ENCODE measurements around the gene KIAA2012. TPM values are rescaled to one million over a fixed set of nuclear protein-coding genes. Genes with fewer than 3 reads are reported as not detected.
A peak's percentile ranks its signal among the peaks of the same experiment; 100 is the strongest.

The KIAA2012 gene
- total and polyA plus RNA-seq, 4 donors, result under 0.01 to 0.61 (median 0.42) TPM

DNA sequence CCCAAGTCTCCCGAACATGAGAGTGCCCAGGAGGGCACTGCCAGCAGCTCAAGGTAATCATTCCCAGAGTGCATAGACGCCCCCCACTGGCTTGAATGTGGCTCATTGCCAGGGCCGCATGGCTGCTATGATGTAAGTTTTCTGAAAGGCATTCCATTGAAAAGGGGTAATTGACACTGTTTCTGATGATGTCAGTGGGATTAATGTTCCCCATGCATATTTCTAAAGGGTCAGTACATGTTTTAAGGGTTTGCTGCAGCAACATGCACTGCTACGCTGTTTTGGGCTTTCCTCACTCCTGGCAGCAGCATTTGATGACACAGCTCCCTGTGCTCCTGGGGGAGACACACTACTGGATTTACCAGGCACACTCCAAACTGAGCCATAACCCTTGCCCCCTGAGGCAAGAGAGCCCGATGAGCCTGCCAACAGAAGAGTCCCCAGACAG is 36.7 kb downstream of the KIAA2012 start:
- peaks cover 3 to 24% (median 14%) of the 10 kb centered on the region in 4 donors for H3K4me1 ChIP-seq (ENCODE audit: control insufficient read depth in 4 of 4, insufficient read depth in 4 of 4, low read length in 3 of 4)
- TF ChIP-seq JUND (IDR thresholded peaks at IDR 0.05), result peak in 1 of 2 donors; percentile 34
- TF ChIP-seq HNF4A (conservative IDR thresholded peaks at IDR 0.05), result peak; percentile 31 to 70
- TF ChIP-seq, protein P1, sequence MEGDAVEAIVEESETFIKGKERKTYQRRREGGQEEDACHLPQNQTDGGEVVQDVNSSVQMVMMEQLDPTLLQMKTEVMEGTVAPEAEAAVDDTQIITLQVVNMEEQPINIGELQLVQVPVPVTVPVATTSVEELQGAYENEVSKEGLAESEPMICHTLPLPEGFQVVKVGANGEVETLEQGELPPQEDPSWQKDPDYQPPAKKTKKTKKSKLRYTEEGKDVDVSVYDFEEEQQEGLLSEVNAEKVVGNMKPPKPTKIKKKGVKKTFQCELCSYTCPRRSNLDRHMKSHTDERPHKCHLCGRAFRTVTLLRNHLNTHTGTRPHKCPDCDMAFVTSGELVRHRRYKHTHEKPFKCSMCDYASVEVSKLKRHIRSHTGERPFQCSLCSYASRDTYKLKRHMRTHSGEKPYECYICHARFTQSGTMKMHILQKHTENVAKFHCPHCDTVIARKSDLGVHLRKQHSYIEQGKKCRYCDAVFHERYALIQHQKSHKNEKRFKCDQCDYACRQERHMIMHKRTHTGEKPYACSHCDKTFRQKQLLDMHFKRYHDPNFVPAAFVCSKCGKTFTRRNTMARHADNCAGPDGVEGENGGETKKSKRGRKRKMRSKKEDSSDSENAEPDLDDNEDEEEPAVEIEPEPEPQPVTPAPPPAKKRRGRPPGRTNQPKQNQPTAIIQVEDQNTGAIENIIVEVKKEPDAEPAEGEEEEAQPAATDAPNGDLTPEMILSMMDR (IDR thresholded peaks at IDR 0.05; ENCODE audit: low read depth, low read length, missing input control), result no peak
- TF ChIP-seq EGR1 (IDR thresholded peaks at IDR 0.05; ENCODE audit: low read depth in 2 of 2), result no peak
- peak; percentile 11 for TF ChIP-seq SP1 (IDR thresholded peaks at IDR 0.05)
- TF ChIP-seq RAD21 (IDR thresholded peaks at IDR 0.05), result peak in 1 of 2 donors; percentile 17
- TF ChIP-seq, protein P2, sequence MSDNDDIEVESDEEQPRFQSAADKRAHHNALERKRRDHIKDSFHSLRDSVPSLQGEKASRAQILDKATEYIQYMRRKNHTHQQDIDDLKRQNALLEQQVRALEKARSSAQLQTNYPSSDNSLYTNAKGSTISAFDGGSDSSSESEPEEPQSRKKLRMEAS (IDR thresholded peaks at IDR 0.05), result no peak
- peak in 1 of 2 donors; percentile 52 for TF ChIP-seq RXRA (IDR thresholded peaks at IDR 0.05)
- peak; percentile 34 for TF ChIP-seq NR2F2 (IDR thresholded peaks at IDR 0.05)
- no peak for DNase-seq (ENCODE audit: low spot score)
- H3K27ac ChIP-seq (ENCODE audit: low read depth in 1 of 2, low read length in 2 of 2), result no peak overlapping the region
- no peak overlapping the region for H3K9ac ChIP-seq (ENCODE audit: low read depth in 1 of 2, low read length in 2 of 2)
- no peaks in the 10 kb centered on the region for H3K36me3 ChIP-seq (ENCODE audit: control insufficient read depth in 4 of 4, insufficient read depth in 3 of 4, low read depth in 1 of 4, low read length in 3 of 4)
- H3K27me3 ChIP-seq (ENCODE audit: control insufficient read depth in 4 of 4, insufficient read depth in 4 of 4, low read length in 3 of 4), result peaks cover 0 to 3% (median 0%) of the 10 kb centered on the region in 4 donors
- H3K4me3 ChIP-seq (ENCODE audit: low read depth in 1 of 3, low read length in 3 of 3), result no peak overlapping the region
- no peaks in the 10 kb centered on the region for H3K9me3 ChIP-seq (ENCODE audit: control insufficient read depth in 4 of 4, low read length in 3 of 4)
- 36% methylated on average over 5 of the region's 5 CpGs for WGBS

DNA sequence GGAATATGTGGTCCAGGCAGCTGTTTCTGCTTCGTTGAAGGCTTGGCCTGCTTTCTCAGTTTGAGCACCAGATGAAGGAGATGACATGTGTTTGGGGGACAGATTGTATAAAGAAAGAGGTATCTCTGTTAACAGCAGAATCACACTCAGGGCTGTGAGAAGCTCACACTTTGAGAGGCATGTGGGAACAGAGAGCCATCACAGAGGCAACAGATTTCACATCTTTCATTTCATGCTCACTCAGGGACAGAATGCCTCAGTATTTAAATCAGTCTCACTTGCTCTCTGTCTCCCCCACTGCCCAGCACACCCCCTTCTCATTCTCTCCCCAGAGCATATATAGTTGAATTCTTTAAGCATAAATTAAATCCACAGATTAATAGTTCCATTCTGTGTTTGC is 37.4 kb downstream of the KIAA2012 start:
- DNase-seq (ENCODE audit: low spot score), result no peak
- no peak overlapping the region for H3K9ac ChIP-seq (ENCODE audit: low read depth in 1 of 2, low read length in 2 of 2)

More for the DNA sequence above, 37.4 kb downstream of the KIAA2012 start:
- Histone ChIP-seq H3K4me3 (ENCODE audit: low read depth in 1 of 3, low read length in 3 of 3) (no peak overlapping the region), H3K36me3 (ENCODE audit: control insufficient read depth in 4 of 4, insufficient read depth in 3 of 4, low read depth in 1 of 4, low read length in 3 of 4) (no peaks in the 10 kb centered on the region), H3K4me1 (ENCODE audit: control insufficient read depth in 4 of 4, insufficient read depth in 4 of 4, low read length in 3 of 4) (peaks cover 3 to 24% (median 14%) of the 10 kb centered on the region in 4 donors), H3K27ac (ENCODE audit: low read depth in 1 of 2, low read length in 2 of 2) (no peak overlapping the region), H3K27me3 (ENCODE audit: control insufficient read depth in 4 of 4, insufficient read depth in 4 of 4, low read length in 3 of 4) (peaks cover 0 to 3% (median 0%) of the 10 kb centered on the region in 4 donors), H3K9me3 (ENCODE audit: control insufficient read depth in 4 of 4, low read length in 3 of 4) (no peaks in the 10 kb centered on the region)
- TF ChIP-seq, protein P3, sequence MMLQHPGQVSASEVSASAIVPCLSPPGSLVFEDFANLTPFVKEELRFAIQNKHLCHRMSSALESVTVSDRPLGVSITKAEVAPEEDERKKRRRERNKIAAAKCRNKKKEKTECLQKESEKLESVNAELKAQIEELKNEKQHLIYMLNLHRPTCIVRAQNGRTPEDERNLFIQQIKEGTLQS (IDR thresholded peaks at IDR 0.05), result no peak
- TF ChIP-seq SP1 (IDR thresholded peaks at IDR 0.05) (no peak), HNF4G (IDR thresholded peaks at IDR 0.05) (no peak), EGR1 (IDR thresholded peaks at IDR 0.05; ENCODE audit: low read depth in 2 of 2) (no peak), NR2F2 (IDR thresholded peaks at IDR 0.05) (no peak), FOXA2 (IDR thresholded peaks at IDR 0.05) (no peak), YY1 (IDR thresholded peaks at IDR 0.05) (no peak), FOXA1 (IDR thresholded peaks at IDR 0.05) (no peak), RXRA (IDR thresholded peaks at IDR 0.05) (no peak), TAF1 (conservative IDR thresholded peaks at IDR 0.05) (no peak), HNF4A (conservative IDR thresholded peaks at IDR 0.05) (no peak), JUND (IDR thresholded peaks at IDR 0.05) (no peak), RAD21 (IDR thresholded peaks at IDR 0.05) (no peak), GABPA (IDR thresholded peaks at IDR 0.05 in 1 of 2, conservative IDR thresholded peaks at IDR 0.05 in 1 of 2) (no peak)
- TF ChIP-seq, protein P1 (IDR thresholded peaks at IDR 0.05; ENCODE audit: low read depth, low read length, missing input control), result no peak
- TF ChIP-seq, protein P4, sequence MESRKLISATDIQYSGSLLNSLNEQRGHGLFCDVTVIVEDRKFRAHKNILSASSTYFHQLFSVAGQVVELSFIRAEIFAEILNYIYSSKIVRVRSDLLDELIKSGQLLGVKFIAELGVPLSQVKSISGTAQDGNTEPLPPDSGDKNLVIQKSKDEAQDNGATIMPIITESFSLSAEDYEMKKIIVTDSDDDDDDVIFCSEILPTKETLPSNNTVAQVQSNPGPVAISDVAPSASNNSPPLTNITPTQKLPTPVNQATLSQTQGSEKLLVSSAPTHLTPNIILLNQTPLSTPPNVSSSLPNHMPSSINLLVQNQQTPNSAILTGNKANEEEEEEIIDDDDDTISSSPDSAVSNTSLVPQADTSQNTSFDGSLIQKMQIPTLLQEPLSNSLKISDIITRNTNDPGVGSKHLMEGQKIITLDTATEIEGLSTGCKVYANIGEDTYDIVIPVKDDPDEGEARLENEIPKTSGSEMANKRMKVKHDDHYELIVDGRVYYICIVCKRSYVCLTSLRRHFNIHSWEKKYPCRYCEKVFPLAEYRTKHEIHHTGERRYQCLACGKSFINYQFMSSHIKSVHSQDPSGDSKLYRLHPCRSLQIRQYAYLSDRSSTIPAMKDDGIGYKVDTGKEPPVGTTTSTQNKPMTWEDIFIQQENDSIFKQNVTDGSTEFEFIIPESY (IDR thresholded peaks at IDR 0.05), result no peak
- TF ChIP-seq, protein P2 (IDR thresholded peaks at IDR 0.05), result no peak
- 77% methylated on average over 1 of the region's 1 CpG for WGBS
